GM12878 (cell line): ENCODE data around the gene ELF2. TPM values are rescaled to one million over a fixed set of nuclear protein-coding genes. Genes with fewer than 3 reads are reported as not detected.
A peak's percentile ranks its signal among the peaks of the same experiment; 100 is the strongest.

Source experiments
- ATAC-seq: fragments of 200-7000 bp; cut with Tn5 transposase; 3 replicates; pipeline ENCODE4 v1.9.1; 2020; ENCODE audit warnings: mild to moderate bottlenecking, moderate library complexity
- BruUV-seq: library from RNA; stranded (reverse); fragments of 400-500 nt; replicated peaks from 2 replicates; lab custom pipeline; 2021; lab: Mats Ljungman, UMichigan
- CTCF ChIA-PET: fragments of 300-600 bp; sonication (Branson Sonifier 250); formaldehyde crosslinking; extraction: SDS; loops from one replicate; lab custom pipeline; 2021; ENCODE audit warnings: inconsistent platforms; lab: Yijun Ruan, JAX
- POLR2A ChIA-PET: fragments of 350-600 bp; formaldehyde crosslinking; extraction: SDS; loops from one replicate; lab custom pipeline; 2021; ENCODE audit warnings: inconsistent platforms; lab: Charles Lee
- RAD21 ChIA-PET: fragments of 300-600 bp; sonication (Branson Sonifier 250); formaldehyde crosslinking; loops from one replicate; lab custom pipeline; 2023; ENCODE audit warnings: antibody characterized with exemption; ENCODE audit not compliant: unreplicated experiment; lab: Charles Lee
- SMC1A ChIA-PET: fragments of 300-600 bp; sonication (Branson Sonifier 250); formaldehyde crosslinking; loops from one replicate; lab custom pipeline; 2023; ENCODE audit not compliant: unreplicated experiment, uncharacterized antibody; lab: Charles Lee
- DNase-seq: peaks from one replicate; pipeline ENCODE4 v3.0.0-alpha.2; 2011; ENCODE audit warnings: low read depth, low spot score
- FAIRE-seq: peaks from 3 replicates; lab custom pipeline; 2011; peaks lifted over from hg19 to GRCh38; lab: Jason Lieb, UNC
- H2AFZ ChIP-seq: 2 replicates; pipeline ENCODE4 v1.6.0; 2011; ENCODE audit warnings: low read depth, low read length, control low read depth; ENCODE audit not compliant: control insufficient read depth
- H3K27ac ChIP-seq: 2 replicates; pipeline ENCODE4 v1.5.1; 2011; ENCODE audit warnings: control low read depth; ENCODE audit not compliant: control insufficient read depth, insufficient read depth
- H3K27me3 ChIP-seq, 2 experiments: replicated peaks in 1 of 2; 2 replicates each; pipeline versions ENCODE4 v1.6.0 to v1.6.1; 2011; ENCODE audit warnings: low read length in 1 of 2; ENCODE audit not compliant: control insufficient read depth in 2 of 2, insufficient read depth in 2 of 2
- H3K36me3 ChIP-seq, 2 experiments: 2 replicates each; pipeline ENCODE4 v1.5.1; 2011; ENCODE audit warnings: low read length in 1 of 2; ENCODE audit not compliant: control insufficient read depth in 2 of 2, insufficient read depth in 2 of 2
- H3K4me1 ChIP-seq: 2 replicates; pipeline ENCODE4 v1.6.1; 2011; ENCODE audit warnings: mild to moderate bottlenecking, low read length, moderate library complexity, mixed read lengths; ENCODE audit not compliant: control insufficient read depth, insufficient read depth
- H3K4me2 ChIP-seq: 2 replicates; pipeline ENCODE4 v1.6.0; 2011; ENCODE audit warnings: control low read depth; ENCODE audit not compliant: control insufficient read depth, insufficient read depth
- H3K4me3 ChIP-seq: fragments of 200-600 bp; sonication (generic); 2 replicates; pipeline ENCODE4 v1.5.1; 2016
- H3K79me2 ChIP-seq: 2 replicates; pipeline ENCODE4 v1.6.0; 2011; ENCODE audit warnings: low read length; ENCODE audit not compliant: control insufficient read depth, insufficient read depth
- H3K9ac ChIP-seq: 2 replicates; pipeline ENCODE4 v1.8.0; 2011; ENCODE audit warnings: low read length, control low read depth, mixed read lengths; ENCODE audit not compliant: control insufficient read depth, insufficient read depth
- H3K9me3 ChIP-seq: replicated peaks from 3 replicates; pipeline ENCODE4 v1.5.1; 2011; ENCODE audit warnings: mild to moderate bottlenecking, low read length; ENCODE audit not compliant: control insufficient read depth, insufficient read depth
- H4K20me1 ChIP-seq: 2 replicates; pipeline ENCODE4 v1.6.0; 2011; ENCODE audit not compliant: control insufficient read depth, insufficient read depth
- ASH2L ChIP-seq: fragments of 300-600, 200-600 bp; sonication (generic); IDR thresholded peaks from 2 replicates; pipeline ENCODE4 v1.6.1; 2017; ENCODE audit warnings: low read depth, mild to moderate bottlenecking, borderline replicate concordance
- CBFB ChIP-seq: IDR thresholded peaks from 2 replicates; pipeline ENCODE4 v1.6.1; 2016; ENCODE audit warnings: antibody characterized with exemption, low read depth
- ESRRA ChIP-seq: IDR thresholded peaks from 2 replicates; pipeline ENCODE4 v1.6.1; 2012; ENCODE audit warnings: mild to moderate bottlenecking, low read length, improper control_type of control experiment
- FOXK2 ChIP-seq: fragments of 450-650 bp; IDR thresholded peaks from 2 replicates; pipeline ENCODE4 v1.6.1; 2017; ENCODE audit warnings: mild to moderate bottlenecking, moderate library complexity
- GABPA ChIP-seq: IDR thresholded peaks from 2 replicates; pipeline ENCODE4 v1.6.1; 2014; ENCODE audit warnings: antibody characterized with exemption, low read depth, mild to moderate bottlenecking, inconsistent platforms
- HDAC6 ChIP-seq: fragments of 200-600 bp; sonication (generic); IDR thresholded peaks from one replicate; pipeline ENCODE4 v1.8.0; 2017; ENCODE audit warnings: antibody characterized with exemption; ENCODE audit not compliant: unreplicated experiment
- IKZF2 ChIP-seq, 2 experiments: fragments of 450-650 bp; IDR thresholded peaks; 2 replicates each; pipeline ENCODE4 v1.6.1; 2017; ENCODE audit warnings: mild to moderate bottlenecking in 2 of 2, moderate library complexity in 2 of 2
- NFIC ChIP-seq: IDR thresholded peaks from 2 replicates; pipeline ENCODE4 v1.6.1; 2012; ENCODE audit warnings: low read depth, mild to moderate bottlenecking, inconsistent platforms, low read length, moderate library complexity
- NR2F1 ChIP-seq: fragments of 450-650 bp; conservative IDR thresholded peaks from 2 replicates; pipeline ENCODE4 v1.6.1; 2017; ENCODE audit warnings: mild to moderate bottlenecking
- STAT3 ChIP-seq: IDR thresholded peaks from 2 replicates; pipeline ENCODE4 v1.6.1; 2011; ENCODE audit warnings: low read depth, low read length, improper control_type of control experiment
- TCF3 ChIP-seq: IDR thresholded peaks from 2 replicates; pipeline ENCODE4 v1.6.1; 2012; ENCODE audit warnings: low read depth, mild to moderate bottlenecking, low read length, borderline replicate concordance; ENCODE audit not compliant: insufficient read depth
- TCF7 ChIP-seq: IDR thresholded peaks from 2 replicates; pipeline ENCODE4 v1.6.1; 2014; ENCODE audit warnings: antibody characterized with exemption, borderline replicate concordance
- ZNF217 ChIP-seq: fragments of 450-650 bp; IDR thresholded peaks from 2 replicates; pipeline ENCODE4 v1.6.1; 2017; ENCODE audit warnings: antibody characterized with exemption, mild to moderate bottlenecking
- ZNF592 ChIP-seq: fragments of 450-650 bp; IDR thresholded peaks from 2 replicates; pipeline ENCODE4 v1.6.1; 2017; ENCODE audit warnings: mild to moderate bottlenecking, moderate library complexity
- WGBS: methylation state at CpG from one replicate; pipeline ENCODE4 v1.1.6; 2016; ENCODE audit warnings: low lambda C conversion rate; ENCODE audit not compliant: insufficient replicate concordance, insufficient coverage; ENCODE audit errors: missing lambda C conversion rate; 5-methylcytosine and 5-hydroxymethylcytosine counted together
- in situ Hi-C: fragments of 300-500 bp; cut with MboI; formaldehyde crosslinking; loops from 9 replicates; pipeline ENCODE4 v1.14.3; 2018; ENCODE audit warnings: mixed read lengths
- intact Hi-C: fragments of 100-400 bp; cut with micrococcal nuclease; formaldehyde crosslinking; loops from one replicate; pipeline ENCODE4 v1.14.2; 2022; ENCODE audit not compliant: unreplicated experiment
- polyA plus RNA-seq, 11 experiments: library from polyadenylated mRNA; depleted of rRNA in 4 of 11; unstranded in 6 of 11; stranded (reverse) in 5 of 11; fragments of >200 nt; fragmentation: Nextera tagmentation in 4 of 11; fragmentation: Illumina TruSeq in 1 of 11; extraction: Ambion mirVana in 4 of 11; extraction: Trizol in 1 of 11; gene quantifications; 1 replicate in 1 of 11; 2 replicates in 10 of 11; pipeline versions ENCODE4 v1.2.1 to v1.2.3, GENCODE V29; 2011 to 2016; ENCODE audit warnings: inconsistent platforms in 2 of 11, missing spikeins in 2 of 11, low read depth in 1 of 11
- total RNA-seq, 4 experiments: library from RNA; depleted of rRNA in 3 of 4; stranded (reverse); fragments of >200 nt in 3 of 4; fragmentation: Illumina TruSeq in 1 of 4; extraction: Trizol in 1 of 4; gene quantifications; 2 replicates each; pipeline versions ENCODE4 v1.2.1 to v1.2.3, GENCODE V29; 2013 to 2021
- TF ChIP-seq, protein P1 (sequence below): fragments of 450-650 bp; IDR thresholded peaks from 2 replicates; pipeline ENCODE4 v1.6.1; 2016; ENCODE audit warnings: mild to moderate bottlenecking
- TF ChIP-seq, protein P2 (sequence below): fragments of 450-650 bp; IDR thresholded peaks from 2 replicates; pipeline ENCODE4 v1.6.1; 2017; ENCODE audit warnings: low read depth, mild to moderate bottlenecking, moderate library complexity

The ELF2 gene
- total and polyA plus RNA-seq, 10 of the 15 experiments (the other 5 are each of a cell fraction or from before 2014, with no cell fraction given), result 10.5 to 30.1 (median 20.5) TPM

DNA sequence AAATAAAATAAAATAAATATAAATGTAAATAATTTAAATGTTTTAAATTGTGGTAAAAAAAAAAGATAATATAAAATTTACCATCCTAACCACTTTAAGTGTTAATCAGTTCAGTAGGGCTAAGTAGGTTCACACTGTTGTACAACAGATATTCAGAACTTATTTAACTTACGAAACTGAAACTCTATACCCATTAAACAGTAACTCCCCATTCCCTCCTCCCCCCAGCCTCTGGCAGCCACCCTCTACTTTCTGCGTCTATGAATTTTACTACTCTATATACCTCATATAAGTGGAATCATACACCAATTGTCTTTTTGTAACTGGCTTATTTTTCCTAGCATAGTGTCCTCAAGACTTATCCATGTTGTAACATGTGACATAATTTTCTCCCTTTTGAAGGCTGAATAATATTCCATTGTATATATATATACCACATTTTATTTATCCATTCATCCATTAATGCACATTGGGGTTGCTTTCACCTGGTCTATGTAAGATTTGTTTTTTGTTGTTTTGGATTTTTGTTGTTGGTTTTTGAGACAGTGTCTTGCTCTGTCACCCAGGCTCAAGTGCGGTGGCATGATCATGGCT, 32.5 kb upstream of the ELF2 start (continued):
- TF ChIP-seq ZNF592, result no peak
- TF ChIP-seq IKZF2 (IDR thresholded peaks at IDR 0.05), result no peak
- TF ChIP-seq, protein P1, sequence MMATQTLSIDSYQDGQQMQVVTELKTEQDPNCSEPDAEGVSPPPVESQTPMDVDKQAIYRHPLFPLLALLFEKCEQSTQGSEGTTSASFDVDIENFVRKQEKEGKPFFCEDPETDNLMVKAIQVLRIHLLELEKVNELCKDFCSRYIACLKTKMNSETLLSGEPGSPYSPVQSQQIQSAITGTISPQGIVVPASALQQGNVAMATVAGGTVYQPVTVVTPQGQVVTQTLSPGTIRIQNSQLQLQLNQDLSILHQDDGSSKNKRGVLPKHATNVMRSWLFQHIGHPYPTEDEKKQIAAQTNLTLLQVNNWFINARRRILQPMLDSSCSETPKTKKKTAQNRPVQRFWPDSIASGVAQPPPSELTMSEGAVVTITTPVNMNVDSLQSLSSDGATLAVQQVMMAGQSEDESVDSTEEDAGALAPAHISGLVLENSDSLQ, result no peak
- TF ChIP-seq, all 136 proteins: peak for 0

GRCh38 chr4:139208404-139208945, 31.5 kb upstream of the ELF2 start:
- Histone ChIP-seq H3K9ac (no peak overlapping the region), H3K4me1 (no peaks in the 10 kb centered on the region), H3K27me3 (no peaks in the 10 kb centered on the region), H3K9me3 (no peaks in the 10 kb centered on the region; the same call in 1 of the 3 replicates), H2AFZ (no peak overlapping the region), H4K20me1 (no peaks in the 10 kb centered on the region), H3K4me3 (no peak overlapping the region), H3K79me2 (no peaks in the 10 kb centered on the region), H3K36me3 (no peaks in the 10 kb centered on the region), H3K27ac (no peak overlapping the region), H3K4me2 (no peak overlapping the region)
- ChIA-PET SMC1A (interaction anchor here (2.8 kb wide), 1 partner anchor 19 kb away, joined by 13 read pairs; no protein-coding TSS in a partner anchor), CTCF (interaction anchor here (0.6 kb wide), 2 partner anchors 92 to 110 kb away, joined by 4 read pairs; no protein-coding TSS in a partner anchor), POLR2A (interaction anchor here (0.5 to 0.7 kb wide), 5 partner anchors 18 to 249 kb away, joined by 3 to 5 read pairs (median 4); no protein-coding TSS in a partner anchor), RAD21 (interaction anchor here (0.6 to 0.7 kb wide), 2 partner anchors 19 to 221 kb away, joined by 3 to 6 read pairs; no protein-coding TSS in a partner anchor)
- intact Hi-C loops, result no loop called here
- ATAC-seq (peak; percentile 71), FAIRE-seq (peak; percentile 54), DNase-seq (no peak)
- WGBS, result 69% methylated on average over 3 of the region's 3 CpGs
- no TSS peak for BruUV-seq
- in situ Hi-C loops, result no loop called here
- TF ChIP-seq FOXK2 (no peak), TCF7 (no peak), GABPA (no peak), STAT3 (no peak), ASH2L (no peak), ESRRA (no peak), ZNF217 (no peak), HDAC6 (no peak), CBFB (peak; percentile 40; the same call in 1 of the 2 replicates), NR2F1 (no peak), TCF3 (no peak), NFIC (peak; percentile 50; the same call in 1 of the 2 replicates)
- TF ChIP-seq, protein P2, sequence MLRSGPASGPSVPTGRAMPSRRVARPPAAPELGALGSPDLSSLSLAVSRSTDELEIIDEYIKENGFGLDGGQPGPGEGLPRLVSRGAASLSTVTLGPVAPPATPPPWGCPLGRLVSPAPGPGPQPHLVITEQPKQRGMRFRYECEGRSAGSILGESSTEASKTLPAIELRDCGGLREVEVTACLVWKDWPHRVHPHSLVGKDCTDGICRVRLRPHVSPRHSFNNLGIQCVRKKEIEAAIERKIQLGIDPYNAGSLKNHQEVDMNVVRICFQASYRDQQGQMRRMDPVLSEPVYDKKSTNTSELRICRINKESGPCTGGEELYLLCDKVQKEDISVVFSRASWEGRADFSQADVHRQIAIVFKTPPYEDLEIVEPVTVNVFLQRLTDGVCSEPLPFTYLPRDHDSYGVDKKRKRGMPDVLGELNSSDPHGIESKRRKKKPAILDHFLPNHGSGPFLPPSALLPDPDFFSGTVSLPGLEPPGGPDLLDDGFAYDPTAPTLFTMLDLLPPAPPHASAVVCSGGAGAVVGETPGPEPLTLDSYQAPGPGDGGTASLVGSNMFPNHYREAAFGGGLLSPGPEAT, result 0 out of 2 replicates have a peak, but pooled peaks have one; percentile 12
